ENCODE measurements around the gene MYO18A. TPM values are rescaled to one million over a fixed set of nuclear protein-coding genes. Genes with fewer than 3 reads are reported as not detected.

Gene MYO18A
- total RNA-seq, 2 donors from 2014 or later, result 43.8 to 56.7 TPM

GRCh38 chr17:29138184-29138955 lies 41.8 kb downstream of the MYO18A start:
- H3K4me3 ChIP-seq (ENCODE audit: low read length), result no peak overlapping the region
- H3K9me3 Mint-ChIP-seq, result no peaks in the 10 kb centered on the region
- no peaks in the 10 kb centered on the region for H3K36me3 Mint-ChIP-seq (ENCODE audit: low read depth)
- peaks cover 16% of the 10 kb centered on the region for H3K4me1 Mint-ChIP-seq
- no peak overlapping the region for H3K27ac Mint-ChIP-seq
- no peaks in the 10 kb centered on the region for H3K9me3 ChIP-seq (ENCODE audit: control insufficient read depth, low read length)
- H3K27me3 Mint-ChIP-seq (ENCODE audit: insufficient read depth), result no peaks in the 10 kb centered on the region
- H3K9ac ChIP-seq (ENCODE audit: extremely low read depth, low read length, poor library complexity, severe bottlenecking), result no peak overlapping the region
- no peaks in the 10 kb centered on the region for H3K27me3 ChIP-seq (ENCODE audit: control insufficient read depth, insufficient read depth, low read length, poor library complexity, severe bottlenecking)
- WGBS, 2 experiments (ENCODE audit: insufficient coverage in 1 of 2, insufficient read length in 1 of 2), result 89 to 96% methylated on average over 2 to 12 of the region's 13 CpGs
- H3K36me3 ChIP-seq (ENCODE audit: control insufficient read depth, insufficient read depth, low read length), result no peaks in the 10 kb centered on the region
- peak; percentile 44 for DNase-seq
- H3K4me1 ChIP-seq (ENCODE audit: control insufficient read depth, insufficient read depth, low read length), result no peaks in the 10 kb centered on the region
- TF ChIP-seq CTCF (conservative IDR thresholded peaks at IDR 0.05), result no peak
- no peak overlapping the region for H3K4me3 Mint-ChIP-seq
- H3K27ac ChIP-seq (ENCODE audit: low read depth, low read length), result no peak overlapping the region

GRCh38 chr17:29136998-29137730 lies 43.0 kb downstream of the MYO18A start:
- H3K4me1 ChIP-seq (ENCODE audit: control insufficient read depth, insufficient read depth, low read length), result no peaks in the 10 kb centered on the region
- Mint-ChIP-seq H3K4me3 (no peak overlapping the region), H3K4me1 (peaks cover 27% of the 10 kb centered on the region), H3K27ac (no peak overlapping the region), H3K27me3 (ENCODE audit: insufficient read depth) (no peaks in the 10 kb centered on the region), H3K36me3 (ENCODE audit: low read depth) (no peaks in the 10 kb centered on the region), H3K9me3 (no peaks in the 10 kb centered on the region)
- no peaks in the 10 kb centered on the region for H3K27me3 ChIP-seq (ENCODE audit: control insufficient read depth, insufficient read depth, low read length, poor library complexity, severe bottlenecking)
- H3K36me3 ChIP-seq (ENCODE audit: control insufficient read depth, insufficient read depth, low read length), result no peaks in the 10 kb centered on the region
- H3K27ac ChIP-seq (ENCODE audit: low read depth, low read length), result no peak overlapping the region
- H3K9me3 ChIP-seq (ENCODE audit: control insufficient read depth, low read length), result no peaks in the 10 kb centered on the region
- no peak overlapping the region for H3K4me3 ChIP-seq (ENCODE audit: low read length)
- TF ChIP-seq CTCF (conservative IDR thresholded peaks at IDR 0.05), result no peak
- no peak overlapping the region for H3K9ac ChIP-seq (ENCODE audit: extremely low read depth, low read length, poor library complexity, severe bottlenecking)
- 93 to 97% methylated on average over 5 to 8 of the region's 8 CpGs for WGBS, 2 experiments (ENCODE audit: insufficient coverage in 1 of 2, insufficient read length in 1 of 2)
- no peak for DNase-seq

- WGBS, 2 experiments (ENCODE audit: insufficient coverage in 1 of 2, insufficient read length in 1 of 2), result 95 to 100% methylated on average over 1 to 2 of the region's 2 CpGs
- Mint-ChIP-seq H3K36me3 (ENCODE audit: low read depth) (no peaks in the 10 kb centered on the region), H3K9me3 (no peaks in the 10 kb centered on the region), H3K4me3 (no peak overlapping the region), H3K4me1 (peaks cover 21% of the 10 kb centered on the region), H3K27me3 (ENCODE audit: insufficient read depth) (no peaks in the 10 kb centered on the region), H3K27ac (no peak overlapping the region)
- H3K4me3 ChIP-seq (ENCODE audit: low read length), result no peak overlapping the region
- H3K27me3 ChIP-seq (ENCODE audit: control insufficient read depth, insufficient read depth, low read length, poor library complexity, severe bottlenecking), result no peaks in the 10 kb centered on the region
- H3K9me3 ChIP-seq (ENCODE audit: control insufficient read depth, low read length), result no peaks in the 10 kb centered on the region
- H3K9ac ChIP-seq (ENCODE audit: extremely low read depth, low read length, poor library complexity, severe bottlenecking), result no peak overlapping the region
- H3K4me1 ChIP-seq (ENCODE audit: control insufficient read depth, insufficient read depth, low read length), result no peaks in the 10 kb centered on the region
- H3K27ac ChIP-seq (ENCODE audit: low read depth, low read length), result no peak overlapping the region
- no peak for TF ChIP-seq CTCF (conservative IDR thresholded peaks at IDR 0.05)
- H3K36me3 ChIP-seq (ENCODE audit: control insufficient read depth, insufficient read depth, low read length), result no peaks in the 10 kb centered on the region
- no peak for DNase-seq
Observed at GRCh38 chr17:29135464-29135863, 44.7 kb downstream of the MYO18A start.

Data from endodermal cell (in vitro differentiated cells).